ENCODE results near the gene BBX.

BBX gene

DNA sequence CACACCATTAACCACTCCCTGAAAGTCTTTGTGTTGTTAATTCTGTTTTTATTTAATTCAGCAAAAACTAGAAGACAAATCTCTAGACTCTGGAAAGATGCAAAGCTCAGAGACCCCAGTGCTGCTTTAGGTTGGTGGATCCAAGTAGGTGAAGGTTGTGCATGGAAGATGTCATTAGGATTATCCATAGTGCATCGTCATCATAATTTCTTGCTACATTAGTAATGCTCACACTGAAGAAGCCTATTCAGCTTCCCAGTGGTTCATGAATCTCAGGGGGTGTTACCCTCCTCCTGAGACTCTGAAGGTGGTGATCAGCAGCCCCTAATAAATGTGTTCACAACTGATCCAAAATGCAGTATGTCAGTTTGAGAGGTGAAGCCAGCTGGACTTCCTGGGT lies 295.3 kb downstream of the BBX start:
- no peak for DNase-seq (ENCODE audit: low read depth)
- TF ChIP-seq CTCF (conservative IDR thresholded peaks at IDR 0.05; ENCODE audit: low read depth, low read length): no peak
- H3K4me3 ChIP-seq (ENCODE audit: low read length): no peak overlapping the region

- H3K4me3 ChIP-seq (ENCODE audit: low read length): no peak overlapping the region
- DNase-seq (ENCODE audit: low read depth): no peak
- no peak for TF ChIP-seq CTCF (conservative IDR thresholded peaks at IDR 0.05; ENCODE audit: low read depth, low read length)
Measured at GRCh38 chr3:107819656-107820055, 296.9 kb downstream of the BBX start.

GRCh38 chr3:107822308-107822707 lies 299.5 kb downstream of the BBX start:
- no peak for DNase-seq (ENCODE audit: low read depth)
- no peak overlapping the region for H3K4me3 ChIP-seq (ENCODE audit: low read length)
- no peak for TF ChIP-seq CTCF (conservative IDR thresholded peaks at IDR 0.05; ENCODE audit: low read depth, low read length)

DNA sequence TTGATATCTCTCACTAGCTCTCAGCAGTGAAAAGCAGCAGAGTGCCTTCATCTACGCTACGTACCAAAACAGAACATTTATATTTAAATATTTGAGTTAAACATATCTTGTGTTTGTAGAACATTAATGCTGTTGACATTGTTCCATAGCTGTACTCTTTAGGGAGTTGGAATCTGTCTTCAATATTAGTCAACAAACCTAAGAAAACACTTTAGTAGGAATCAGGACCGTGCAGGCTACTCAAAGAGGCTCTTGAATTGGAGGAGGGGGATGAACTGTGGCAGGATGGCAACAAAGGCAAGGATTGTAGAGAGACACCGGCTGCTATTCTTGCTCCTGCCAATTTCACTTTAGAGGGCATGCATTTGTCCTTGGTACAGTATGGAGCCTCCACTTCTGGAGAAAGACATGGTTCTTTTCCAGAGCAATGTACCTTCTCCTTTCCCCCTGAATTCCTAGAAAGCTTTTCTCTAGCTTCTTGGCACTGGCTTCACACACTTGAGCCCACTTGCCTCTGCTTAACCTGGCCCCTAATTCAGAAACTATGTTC lies 302.1 kb downstream of the BBX start:
- no peak overlapping the region for H3K4me3 ChIP-seq (ENCODE audit: low read length)
- TF ChIP-seq CTCF (conservative IDR thresholded peaks at IDR 0.05; ENCODE audit: low read depth, low read length): no peak
- DNase-seq (ENCODE audit: low read depth): no peak

- DNase-seq (ENCODE audit: low read depth): no peak
- no peak for TF ChIP-seq CTCF (conservative IDR thresholded peaks at IDR 0.05; ENCODE audit: low read depth, low read length)
- H3K4me3 ChIP-seq (ENCODE audit: low read length): no peak overlapping the region
Measured at GRCh38 chr3:107825556-107825955, 302.8 kb downstream of the BBX start.

DNA sequence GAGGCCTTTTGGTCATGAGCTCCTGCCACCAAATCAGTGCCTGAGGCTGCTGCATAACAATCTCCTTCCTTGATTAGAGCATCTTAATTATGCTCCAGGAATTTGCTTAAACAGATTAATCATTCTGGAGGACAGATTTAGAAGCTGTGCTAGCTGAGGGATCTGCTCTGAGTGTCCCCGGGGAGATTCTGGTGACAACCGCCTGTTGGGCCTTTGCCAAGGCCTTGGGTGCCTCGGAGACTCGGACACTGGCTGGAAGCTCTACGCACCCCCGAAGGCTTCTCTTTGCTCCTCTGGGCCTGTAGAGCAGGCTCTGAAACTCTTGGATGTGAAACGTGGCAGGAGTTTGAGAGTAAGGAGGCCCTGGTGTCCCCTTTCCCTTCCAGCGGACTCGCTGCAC lies 304.0 kb downstream of the BBX start:
- DNase-seq (ENCODE audit: low read depth): no peak
- no peak overlapping the region for H3K4me3 ChIP-seq (ENCODE audit: low read length)
- no peak for TF ChIP-seq CTCF (conservative IDR thresholded peaks at IDR 0.05; ENCODE audit: low read depth, low read length)

DNA sequence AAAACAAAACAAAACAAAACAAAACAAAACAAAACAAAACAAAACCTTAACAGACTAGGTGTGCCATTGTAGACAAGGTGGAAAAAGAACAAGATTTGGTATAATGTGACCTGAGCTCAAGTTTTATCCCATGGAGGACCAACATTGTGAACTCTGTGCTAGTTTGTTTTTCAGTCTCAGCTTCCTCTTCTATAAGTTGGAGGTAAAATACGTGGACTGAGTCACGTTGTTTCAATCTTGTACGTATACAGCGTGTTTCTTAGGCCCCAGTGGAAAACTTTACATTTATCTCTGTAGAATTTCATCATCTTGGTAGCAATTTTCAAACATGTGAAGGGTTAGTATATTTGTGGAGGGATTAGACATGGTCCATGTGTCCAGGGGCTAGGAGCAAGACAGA lies 306.4 kb downstream of the BBX start:
- no peak for TF ChIP-seq CTCF (conservative IDR thresholded peaks at IDR 0.05; ENCODE audit: low read depth, low read length)
- no peak overlapping the region for H3K4me3 ChIP-seq (ENCODE audit: low read length)
- DNase-seq (ENCODE audit: low read depth): no peak
